Measurements from ENCODE around the gene ABHD12.

ABHD12 gene

GRCh38 chr20:25380945-25381614 is 9.6 kb downstream of the ABHD12 start:
- DNase-seq = no peak

GRCh38 chr20:25378884-25379733 is 11.5 kb downstream of the ABHD12 start:
- DNase-seq = no peak

GRCh38 chr20:25378189-25378883 is 12.3 kb downstream of the ABHD12 start:
- no peak for DNase-seq

GRCh38 chr20:25376886-25377285 is 13.7 kb downstream of the ABHD12 start:
- no peak for DNase-seq

GRCh38 chr20:25376236-25376635 is 14.4 kb downstream of the ABHD12 start:
- no peak for DNase-seq

GRCh38 chr20:25374842-25375241 is 15.8 kb downstream of the ABHD12 start:
- no peak for DNase-seq

GRCh38 chr20:25372584-25373336 is 17.9 kb downstream of the ABHD12 start:
- DNase-seq = no peak

GRCh38 chr20:25369971-25370370 is 20.7 kb downstream of the ABHD12 start:
- DNase-seq = no peak

GRCh38 chr20:25369529-25369928 is 21.1 kb downstream of the ABHD12 start:
- DNase-seq = no peak

- no peak for DNase-seq
These were observed 21.7 kb downstream of the ABHD12 start for GRCh38 chr20:25368976-25369375.

- no peak for DNase-seq
These were observed 22.1 kb downstream of the ABHD12 start for GRCh38 chr20:25368526-25368925.

GRCh38 chr20:25364879-25365699 is 25.5 kb downstream of the ABHD12 start:
- DNase-seq = no peak

GRCh38 chr20:25364180-25364788 is 26.4 kb downstream of the ABHD12 start:
- DNase-seq = no peak

- no peak for DNase-seq
These were observed 29.4 kb downstream of the ABHD12 start for GRCh38 chr20:25361287-25361683.

- DNase-seq = no peak
These were observed 29.9 kb downstream of the ABHD12 start for GRCh38 chr20:25360631-25361286.

GRCh38 chr20:25356271-25356933 is 34.2 kb downstream of the ABHD12 start:
- DNase-seq = peak; percentile 14

- DNase-seq = no peak
These were observed 34.8 kb downstream of the ABHD12 start for GRCh38 chr20:25355866-25356265.

GRCh38 chr20:25355011-25355595 is 35.5 kb downstream of the ABHD12 start:
- no peak for DNase-seq

- no peak for DNase-seq
These were observed 36.6 kb downstream of the ABHD12 start for GRCh38 chr20:25353747-25354705.
